ENCODE results near the gene AMH.
"Not testable (repeated sequence)": the region's sequence is repeated elsewhere in the genome, so short reads cannot be mapped to it uniquely, and the experiment has no call there.

AMH gene

GRCh38 chr19:2271234-2272103 lies 22.3 kb downstream of the AMH start:
- no peak for DNase-seq

DNA sequence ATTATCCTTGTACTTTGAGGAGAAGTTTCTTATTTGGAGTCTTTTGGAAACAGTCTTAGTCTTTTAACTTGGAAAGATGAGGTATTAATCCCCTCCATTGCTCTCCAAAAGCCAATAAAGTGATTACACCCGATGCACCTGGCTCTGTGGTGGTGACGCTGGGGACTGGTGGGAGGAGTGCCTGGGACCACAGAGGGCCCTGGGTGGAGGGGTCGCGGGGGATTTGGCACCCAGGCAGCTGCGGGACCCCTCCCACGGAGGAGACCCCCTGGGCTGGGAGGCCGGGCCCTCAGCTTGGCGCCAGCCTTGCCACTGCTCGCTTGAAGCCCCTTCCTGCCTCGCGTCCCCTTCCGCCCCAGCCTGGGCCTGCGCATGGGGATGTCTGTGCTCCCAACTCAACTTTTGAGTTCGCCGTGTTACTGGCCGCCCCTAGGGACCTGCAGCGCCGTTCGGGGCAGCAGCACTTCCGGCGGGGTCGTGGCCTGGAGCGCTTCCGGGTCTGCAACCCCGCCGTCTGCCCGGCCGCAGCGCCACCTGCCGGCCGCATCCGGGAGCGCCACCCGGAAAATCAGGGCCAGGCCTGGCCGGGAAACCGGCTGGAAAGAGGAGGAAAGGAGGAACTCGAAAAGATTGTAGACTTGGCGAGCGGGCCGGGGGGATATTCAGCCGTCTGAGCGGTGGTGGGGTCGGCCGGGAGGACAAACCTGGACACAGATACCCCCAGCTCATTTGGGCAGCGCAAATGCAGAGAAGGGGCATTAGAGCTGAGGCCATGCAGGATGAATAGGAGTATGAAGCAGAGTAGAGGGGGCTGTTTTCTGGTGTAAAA lies 24.4 kb downstream of the AMH start:
- peak; percentile 63 for DNase-seq

- DNase-seq = no peak
Observed at GRCh38 chr19:2274185-2274711, 25.1 kb downstream of the AMH start.

DNA sequence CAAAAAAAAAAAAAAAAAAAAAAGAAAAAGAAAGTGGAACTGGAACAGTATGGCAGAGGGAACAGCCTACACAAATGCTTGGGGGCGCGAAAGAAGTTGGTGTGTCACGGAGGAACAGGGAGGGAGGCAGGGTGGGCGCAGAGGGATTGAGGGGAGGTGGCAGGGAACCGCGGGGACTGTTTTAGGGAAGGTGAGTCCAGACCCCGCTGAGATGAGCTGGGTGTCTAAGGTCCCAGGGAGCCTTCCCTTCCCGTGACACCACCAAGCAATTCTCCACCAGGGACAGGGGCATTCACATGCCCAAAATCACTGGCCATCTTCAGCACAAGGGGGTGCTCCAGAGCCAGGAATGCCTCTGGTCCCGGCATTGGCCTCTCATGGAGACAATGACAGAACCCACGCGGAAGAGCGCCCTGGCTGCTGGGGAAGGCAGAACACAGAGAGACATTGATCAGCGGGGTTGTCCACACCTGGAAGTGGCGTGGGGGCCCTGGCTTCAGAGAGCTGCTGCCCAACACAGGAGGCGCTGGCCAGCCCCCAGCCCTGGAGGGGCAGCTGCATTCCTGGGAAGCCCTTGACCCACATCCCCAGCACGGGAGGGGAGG lies 25.9 kb downstream of the AMH start:
- no peak for DNase-seq

- DNase-seq = no peak
Observed at GRCh38 chr19:2275588-2276428, 26.7 kb downstream of the AMH start.

- DNase-seq = no peak
Observed at GRCh38 chr19:2276429-2276986, 27.4 kb downstream of the AMH start.

- DNase-seq = no peak
Observed at GRCh38 chr19:2277138-2277537, 28.0 kb downstream of the AMH start.

DNA sequence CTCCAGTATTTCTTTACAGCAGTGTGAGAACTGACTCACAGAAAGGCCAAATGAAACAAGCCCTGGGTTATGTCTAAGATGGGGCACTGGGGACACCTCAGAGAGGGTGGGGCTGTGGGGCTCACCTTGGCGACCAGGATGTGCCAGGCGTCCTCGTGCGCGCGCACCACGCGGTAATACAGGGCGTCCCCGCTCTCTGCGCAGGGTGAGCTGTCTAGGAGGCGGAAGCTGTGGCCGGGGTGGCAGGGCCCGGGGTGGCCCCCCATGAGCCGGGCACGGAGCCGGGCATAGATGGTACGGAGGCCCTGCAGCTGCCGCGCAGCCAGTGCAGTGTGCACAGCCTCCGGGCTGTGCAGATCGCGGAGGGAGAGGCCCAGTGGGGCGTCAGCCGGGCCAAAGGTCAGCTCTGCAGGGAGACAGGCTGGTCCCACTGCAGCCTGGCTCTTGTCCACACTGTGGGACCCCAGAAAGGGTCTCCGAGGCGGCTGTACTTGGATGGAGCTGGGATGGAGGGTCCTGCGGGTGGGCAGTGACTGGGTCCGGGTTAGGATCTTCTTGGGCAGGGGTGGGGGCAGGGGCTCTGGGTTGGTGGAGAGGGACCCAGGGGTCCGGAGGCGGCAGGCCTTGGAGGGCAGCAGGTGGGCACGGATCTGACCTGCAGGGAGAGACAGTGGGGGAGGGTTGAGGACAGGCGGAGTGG lies 29.5 kb downstream of the AMH start:
- DNase-seq = no peak

DNA sequence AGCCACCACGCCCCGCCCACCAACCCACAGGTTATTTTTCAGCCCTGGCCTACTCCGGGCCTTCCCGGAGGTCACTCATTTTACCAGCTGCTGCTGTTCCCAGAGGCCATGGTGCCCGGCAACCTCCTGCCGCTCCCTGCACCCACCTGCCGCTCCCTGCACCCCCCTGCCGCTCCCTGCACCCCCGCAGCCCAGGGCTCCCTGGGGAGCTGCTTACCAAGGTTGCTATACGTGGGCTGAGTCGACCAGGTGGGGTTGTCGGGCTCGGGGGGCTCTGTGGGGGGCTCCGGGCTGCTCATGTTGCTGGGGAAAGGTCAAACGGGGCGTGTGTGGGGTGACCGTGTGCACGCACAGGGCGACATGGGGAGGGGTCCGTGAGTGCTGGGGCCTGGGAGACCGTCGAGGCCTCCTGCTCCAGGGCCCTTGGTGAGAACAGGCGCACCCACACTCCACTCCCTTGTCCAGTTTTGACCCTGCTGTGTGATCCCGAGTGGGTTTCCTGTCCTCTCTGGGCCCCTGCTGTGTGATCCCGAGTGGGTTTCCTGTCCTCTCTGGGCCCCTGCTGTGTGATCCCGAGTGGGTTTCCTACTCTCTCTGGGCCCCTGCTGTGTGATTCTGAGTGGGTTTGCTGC lies 31.6 kb downstream of the AMH start:
- DNase-seq = no peak

GRCh38 chr19:2281265-2282061 lies 32.3 kb downstream of the AMH start:
- not testable (repeated sequence) for DNase-seq

DNA sequence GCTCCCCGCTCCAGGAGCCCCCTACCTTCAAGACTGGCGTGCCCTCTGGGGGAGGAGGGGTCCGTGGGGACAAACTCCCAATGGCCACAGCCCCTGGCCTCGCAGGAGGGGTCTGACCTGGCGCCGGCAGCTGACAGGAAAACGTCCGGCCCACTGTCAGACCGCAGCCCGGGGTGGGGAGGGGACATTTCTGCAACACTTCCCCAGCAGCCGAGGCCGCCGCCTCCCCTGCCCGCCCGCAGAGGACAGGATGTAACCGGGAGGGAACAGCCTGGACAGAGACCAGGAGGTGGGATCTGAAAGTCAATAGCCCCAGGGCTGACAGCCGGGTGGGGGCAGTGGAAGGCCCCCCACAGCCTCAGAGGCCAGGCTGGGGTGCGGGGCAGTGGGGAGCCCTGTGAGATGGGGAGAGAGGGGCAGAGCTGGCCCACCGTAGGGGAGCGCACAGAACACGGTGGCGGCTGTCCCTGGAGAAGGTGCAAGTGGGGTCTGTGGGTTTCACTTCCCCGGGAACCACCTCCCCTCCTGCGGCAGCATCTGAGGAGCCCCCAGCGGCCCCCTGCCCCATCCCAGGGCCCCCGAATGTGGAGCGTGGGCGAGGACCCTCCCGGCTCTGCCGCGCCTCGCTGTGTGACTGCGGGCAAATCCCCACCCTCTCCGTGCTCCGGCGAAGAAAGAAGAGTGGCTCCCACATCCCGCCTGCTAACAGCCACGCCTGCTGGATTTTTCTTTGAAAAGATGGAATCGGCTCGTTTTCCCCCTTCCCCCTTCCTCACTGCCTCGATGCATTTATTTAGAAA lies 33.1 kb downstream of the AMH start, which contains the start of gene PEAK3:
PEAK3 (minus strand) TSS at position 114 of the 800 bp plus-strand sequence. CDS start 1,244 bp downstream, outside the sequence.
- DNase-seq = no peak

- no peak for DNase-seq
Observed at GRCh38 chr19:2282862-2283237, 33.7 kb downstream of the AMH start.

- no peak for DNase-seq
Observed at GRCh38 chr19:2283835-2284507, 34.8 kb downstream of the AMH start.

- no peak for DNase-seq
Observed at GRCh38 chr19:2286402-2287140, 37.4 kb downstream of the AMH start.

GRCh38 chr19:2287585-2288337 lies 38.6 kb downstream of the AMH start:
- no peak for DNase-seq

GRCh38 chr19:2288338-2288817 lies 39.3 kb downstream of the AMH start:
- DNase-seq = no peak
